ENCODE measurements around the gene CHST3.

Gene CHST3

DNA sequence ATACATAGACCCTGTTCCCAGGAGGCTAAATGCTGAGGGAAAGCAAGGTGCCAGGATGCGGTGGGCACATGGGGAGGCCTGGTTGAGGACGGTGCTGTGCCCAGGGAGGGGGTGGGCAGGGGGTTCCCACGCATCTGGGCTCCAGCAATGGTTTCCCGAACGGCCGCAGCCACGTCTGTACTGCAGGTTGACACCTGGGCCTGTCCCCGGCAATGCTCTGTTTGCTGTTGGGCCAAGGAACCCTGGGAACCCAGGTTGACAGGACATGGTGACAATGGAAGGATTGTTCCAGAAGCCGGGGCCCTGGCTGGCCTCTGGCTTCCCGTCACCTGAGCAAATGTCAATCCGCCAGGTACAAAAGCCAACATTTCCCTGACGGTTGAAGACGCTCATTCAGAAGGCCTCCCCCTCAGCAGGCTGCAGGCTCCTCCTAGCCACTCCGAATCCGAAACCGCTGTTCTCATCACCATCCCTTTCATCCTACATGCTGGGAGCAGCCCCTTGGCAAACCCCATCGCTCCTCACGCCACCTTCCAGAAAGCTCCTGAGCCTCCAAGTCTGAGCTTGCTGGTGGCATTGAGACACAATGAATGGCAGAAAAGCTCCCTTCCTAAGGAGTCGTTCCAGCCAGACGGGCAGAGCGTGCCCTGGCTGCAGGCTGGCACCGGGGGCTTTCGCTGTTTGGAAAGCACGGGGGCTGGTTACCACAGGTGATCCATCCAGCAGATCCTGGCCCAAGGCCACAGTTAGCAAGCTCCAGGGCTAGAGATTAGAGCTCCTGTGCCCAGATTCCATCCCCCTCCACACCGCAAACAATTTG lies 92.9 kb downstream of the CHST3 start:
- DNase-seq (ENCODE audit: low read depth), result no peak

DNA sequence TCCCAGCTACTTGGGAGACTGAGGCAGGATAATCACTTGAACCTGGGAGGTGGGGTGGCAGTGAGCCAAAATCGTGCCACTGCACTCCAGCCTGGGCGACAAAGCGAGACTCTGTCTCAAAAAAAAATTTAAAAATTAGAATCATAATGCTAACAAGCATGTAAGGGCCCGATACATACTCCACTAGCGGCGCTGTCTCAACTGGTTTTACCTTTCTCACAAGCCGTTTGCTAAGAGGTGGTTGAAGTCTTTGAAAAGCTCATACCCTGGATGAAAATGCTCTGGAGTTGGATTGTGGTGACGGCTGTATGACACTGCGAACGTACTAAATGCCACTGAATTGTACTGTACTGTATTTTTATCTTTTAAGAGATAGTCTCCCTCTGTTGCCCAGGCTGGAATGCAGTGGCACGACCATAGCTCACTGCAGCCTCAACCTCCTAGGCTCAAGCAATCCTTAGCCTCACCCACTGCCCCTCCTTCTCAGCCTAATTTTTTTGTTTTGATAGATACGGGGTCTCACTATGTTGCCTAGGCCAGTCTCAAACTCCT lies 94.2 kb downstream of the CHST3 start:
- DNase-seq (ENCODE audit: low read depth), result no peak

DNA sequence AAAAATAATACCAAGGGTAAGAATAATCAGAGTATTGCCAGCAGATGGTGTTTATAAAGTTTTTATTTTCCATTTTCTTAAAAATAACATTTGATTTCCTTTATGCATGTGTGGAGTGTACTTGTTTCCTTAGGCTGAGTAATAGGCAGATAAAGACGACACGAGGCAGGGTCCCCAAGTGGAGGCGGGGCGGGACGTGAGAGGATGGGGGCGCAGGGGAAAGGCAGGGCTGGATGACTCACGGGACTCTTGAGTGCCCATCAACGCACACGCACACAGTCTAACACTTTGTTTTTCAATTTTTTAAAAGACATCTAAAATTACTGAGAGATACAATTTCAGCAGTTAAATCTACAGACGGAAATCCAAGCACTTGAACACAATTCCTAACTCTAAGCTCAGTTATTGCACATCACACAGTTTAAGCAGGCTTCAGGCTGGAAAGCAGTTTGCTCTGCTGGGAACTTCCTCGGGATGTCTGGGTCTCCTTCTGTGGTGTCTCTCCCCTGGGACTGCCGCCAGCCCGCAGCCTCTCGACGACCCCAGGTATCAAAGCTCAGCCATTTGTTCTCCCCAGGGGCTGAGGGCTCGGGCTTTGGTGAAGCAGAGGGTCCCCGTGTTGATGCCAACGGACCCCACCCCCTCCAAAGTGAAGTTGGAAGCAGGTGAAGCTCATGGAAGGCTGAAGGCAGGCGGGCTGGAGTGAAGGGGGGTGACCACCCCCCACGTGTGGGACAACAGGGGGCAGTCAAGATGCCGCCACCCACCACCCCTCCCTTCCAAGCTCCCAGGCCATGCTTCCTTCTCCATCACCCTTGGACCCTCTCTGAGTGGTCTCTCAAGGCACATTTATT lies 95.0 kb downstream of the CHST3 start:
- DNase-seq (ENCODE audit: low read depth), result no peak

DNA sequence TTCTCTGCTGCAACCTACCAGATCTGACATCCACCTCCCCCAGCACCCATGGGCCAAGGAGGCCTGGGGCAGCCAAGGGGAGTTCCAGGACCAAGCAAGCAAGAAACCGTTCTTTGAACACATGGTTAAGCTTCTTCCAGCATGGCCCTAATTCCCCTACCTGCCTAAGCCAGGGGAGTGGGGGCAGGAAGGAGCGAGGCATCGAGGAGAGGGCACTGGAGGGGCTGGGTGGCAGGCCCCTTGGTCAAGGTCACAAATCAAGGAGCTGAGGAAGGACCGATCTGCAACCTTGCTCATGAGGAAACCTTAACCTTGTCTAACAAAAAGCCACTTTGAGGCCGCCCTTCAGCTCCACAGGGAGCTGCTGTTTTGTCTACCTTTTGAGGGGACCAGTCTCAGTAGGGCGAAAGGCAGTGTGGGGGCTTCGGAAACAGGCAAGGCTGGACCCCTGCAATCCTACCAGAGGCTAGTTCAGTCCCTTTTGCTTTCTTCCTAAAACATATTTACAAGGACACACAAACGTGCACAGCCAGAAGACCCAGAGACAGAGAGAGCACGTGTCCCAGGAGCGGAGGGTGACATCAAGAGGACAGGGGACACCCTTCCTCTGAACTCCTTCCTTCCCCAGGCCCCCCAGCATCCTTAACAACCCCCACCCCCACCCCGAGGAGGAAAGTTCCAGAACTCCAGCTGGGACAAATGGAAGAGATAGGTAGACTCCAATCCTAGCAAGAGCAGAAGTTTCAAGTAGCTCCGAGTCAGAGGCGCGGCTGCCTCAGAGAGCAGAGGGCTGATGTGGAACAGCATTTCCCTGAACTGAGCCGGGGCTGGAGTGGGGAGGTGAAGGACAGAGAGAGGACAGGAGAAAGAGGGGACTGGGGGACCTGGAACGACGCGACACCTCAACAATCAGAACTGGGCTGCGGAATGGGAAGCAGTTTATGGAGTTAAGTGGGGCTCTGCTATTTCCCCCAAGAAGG lies 95.9 kb downstream of the CHST3 start:
- no peak for DNase-seq (ENCODE audit: low read depth)

- no peak for DNase-seq (ENCODE audit: low read depth)
Measured at GRCh38 chr10:72061491-72061890, 97.3 kb downstream of the CHST3 start.

- no peak for DNase-seq (ENCODE audit: low read depth)
Measured at GRCh38 chr10:72061930-72062329, 97.7 kb downstream of the CHST3 start.

DNA sequence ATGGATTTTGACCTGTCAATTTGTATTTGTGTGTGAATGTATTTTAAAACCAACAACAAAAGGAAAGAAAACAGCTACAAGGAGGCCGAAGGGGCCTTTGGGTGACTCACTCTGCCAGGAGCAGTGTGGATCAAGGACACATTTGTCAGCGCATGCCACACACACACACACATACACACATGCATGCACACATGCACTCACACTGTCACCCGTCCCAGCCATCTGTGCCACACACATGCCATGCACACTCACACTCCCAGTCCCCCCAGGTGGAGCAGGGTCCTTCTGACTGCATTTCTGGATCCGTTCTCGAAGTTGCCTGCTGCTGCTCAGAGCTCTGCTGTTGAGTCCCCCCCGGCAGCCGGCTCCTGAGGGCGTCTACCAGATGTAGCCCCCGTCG lies 98.2 kb downstream of the CHST3 start:
- DNase-seq (ENCODE audit: low read depth), result peak; percentile 29
